Ectodermal cell (in vitro differentiated cells): Measurements from ENCODE around the gene CELA2B.
"Not testable (repeated sequence)": the region's sequence is repeated elsewhere in the genome, so short reads cannot be mapped to it uniquely, and the experiment has no call there.

Source experiments
- H3K27ac ChIP-seq: 2 replicates; pipeline ENCODE4 v1.7.0; 2013; ENCODE audit warnings: mild to moderate bottlenecking, low read depth, low read length; ENCODE audit not compliant: insufficient read depth, poor library complexity, severe bottlenecking
- H3K27me3 ChIP-seq: 2 replicates; pipeline ENCODE4 v1.7.0; 2013; ENCODE audit warnings: mild to moderate bottlenecking, low read length; ENCODE audit not compliant: insufficient read depth, control insufficient read depth, poor library complexity, severe bottlenecking
- H3K36me3 ChIP-seq: one replicate; pipeline ENCODE4 v1.7.0; 2013; ENCODE audit warnings: low read length; ENCODE audit not compliant: control insufficient read depth, insufficient read depth
- H3K4me1 ChIP-seq: one replicate; pipeline ENCODE4 v1.7.0; 2013; ENCODE audit warnings: low read length; ENCODE audit not compliant: control insufficient read depth, insufficient read depth
- H3K4me3 ChIP-seq: 2 replicates; pipeline ENCODE4 v1.7.0; 2013; ENCODE audit warnings: low read depth, low read length, control low read depth; ENCODE audit not compliant: insufficient read depth
- H3K9me3 ChIP-seq: 2 replicates; pipeline ENCODE4 v1.7.0; 2013; ENCODE audit warnings: mild to moderate bottlenecking, low read length, moderate library complexity; ENCODE audit not compliant: control insufficient read depth
- WGBS, 2 experiments: methylation state at CpG; one replicate each; pipeline ENCODE4 v1.1.7; 2013; ENCODE audit warnings: missing lambda C conversion rate in 2 of 2; 5-methylcytosine and 5-hydroxymethylcytosine counted together

The CELA2B gene

GRCh38 chr1:15466955-15467625, 8.8 kb upstream of the CELA2B start:
- 95 to 97% methylated on average over 18 to 22 of the region's 22 CpGs for WGBS, 2 experiments
- not testable (repeated sequence) for H3K4me3 ChIP-seq, H3K36me3 ChIP-seq, H3K9me3 ChIP-seq, H3K27me3 ChIP-seq, H3K27ac ChIP-seq, H3K4me1 ChIP-seq

DNA sequence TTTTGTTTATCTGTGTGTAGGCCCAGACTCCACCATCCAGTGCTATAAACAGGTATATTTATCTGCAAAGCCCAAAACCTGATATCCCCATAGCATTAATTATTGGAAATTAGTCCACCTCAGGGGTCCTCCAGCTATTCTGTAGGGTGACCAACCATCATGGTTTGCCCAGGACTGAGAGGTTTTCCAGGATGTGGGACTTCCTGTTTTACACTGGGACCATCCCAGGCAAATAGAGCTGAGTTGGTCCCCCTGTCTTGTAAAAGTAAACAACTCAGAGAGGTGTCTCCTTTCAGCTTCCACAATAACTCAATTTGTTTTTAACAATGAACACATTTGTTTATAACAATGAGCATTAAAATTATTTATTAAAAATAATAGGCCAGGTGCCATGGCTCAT, 7.8 kb upstream of the CELA2B start:
- Histone ChIP-seq H3K9me3 (no peaks in the 10 kb centered on the region), H3K4me3 (no peak overlapping the region), H3K27ac (no peak overlapping the region), H3K4me1 (no peaks in the 10 kb centered on the region), H3K27me3 (no peaks in the 10 kb centered on the region), H3K36me3 (no peaks in the 10 kb centered on the region)

DNA sequence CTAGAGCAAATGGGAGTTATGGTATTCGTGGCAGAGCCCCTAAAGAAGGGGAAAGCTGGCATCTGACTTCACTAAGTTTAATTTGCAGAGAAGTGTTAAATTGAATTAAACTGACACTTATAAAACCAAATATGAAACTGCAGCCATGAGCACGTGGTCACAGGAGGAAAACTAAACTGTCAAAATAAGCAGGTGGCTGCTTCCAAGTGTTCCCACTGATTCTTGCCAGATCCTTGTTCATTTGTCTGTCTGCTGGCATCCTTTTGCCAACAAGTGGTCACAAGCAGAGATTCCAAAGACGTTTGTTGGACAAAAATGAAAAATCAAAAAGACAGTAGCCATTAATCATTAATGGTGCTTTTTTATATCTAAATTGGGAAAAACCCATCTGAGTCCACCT, 6.5 kb upstream of the CELA2B start:
- H3K27ac ChIP-seq = no peak overlapping the region
- no peaks in the 10 kb centered on the region for H3K9me3 ChIP-seq
- 90 to 93% methylated on average over 3 of the region's 3 CpGs for WGBS, 2 experiments
- H3K4me1 ChIP-seq = no peaks in the 10 kb centered on the region
- no peak overlapping the region for H3K4me3 ChIP-seq
- H3K36me3 ChIP-seq = no peaks in the 10 kb centered on the region
- H3K27me3 ChIP-seq = no peaks in the 10 kb centered on the region

DNA sequence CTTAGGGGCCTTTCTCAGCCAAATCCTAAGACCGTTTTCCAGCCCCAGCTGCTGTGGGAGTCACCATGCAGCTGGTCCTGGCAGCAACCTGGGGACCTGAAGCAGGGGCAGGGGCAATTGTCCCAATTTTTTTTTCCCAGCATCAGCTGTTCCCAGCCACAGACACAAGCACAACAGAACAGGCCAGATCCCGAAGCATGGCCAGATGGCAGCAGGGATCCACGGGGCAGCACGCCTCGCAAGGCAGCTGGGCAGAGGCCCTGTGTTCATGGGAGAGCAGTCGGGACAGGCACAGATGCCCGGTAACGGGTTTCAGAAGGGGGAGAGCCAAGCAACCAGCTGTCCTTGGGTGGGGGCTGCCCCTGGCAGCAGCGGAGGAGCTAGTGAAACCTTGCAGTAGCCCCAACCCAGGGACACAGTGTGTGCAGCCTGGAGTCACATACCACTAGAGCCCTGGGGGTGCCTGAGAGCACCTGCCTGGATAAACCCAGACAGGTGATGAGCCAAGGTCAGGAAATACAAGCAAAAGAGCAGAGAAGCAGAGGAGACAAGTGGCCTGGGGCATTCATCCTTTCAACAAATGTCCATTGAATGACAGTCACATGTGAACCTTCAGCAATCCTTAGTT, 6.0 kb upstream of the CELA2B start:
- not testable (repeated sequence) for H3K4me1 ChIP-seq, H3K4me3 ChIP-seq, H3K27ac ChIP-seq, H3K9me3 ChIP-seq, H3K27me3 ChIP-seq, H3K36me3 ChIP-seq
- 90 to 94% methylated on average over 9 of the region's 9 CpGs for WGBS, 2 experiments

DNA sequence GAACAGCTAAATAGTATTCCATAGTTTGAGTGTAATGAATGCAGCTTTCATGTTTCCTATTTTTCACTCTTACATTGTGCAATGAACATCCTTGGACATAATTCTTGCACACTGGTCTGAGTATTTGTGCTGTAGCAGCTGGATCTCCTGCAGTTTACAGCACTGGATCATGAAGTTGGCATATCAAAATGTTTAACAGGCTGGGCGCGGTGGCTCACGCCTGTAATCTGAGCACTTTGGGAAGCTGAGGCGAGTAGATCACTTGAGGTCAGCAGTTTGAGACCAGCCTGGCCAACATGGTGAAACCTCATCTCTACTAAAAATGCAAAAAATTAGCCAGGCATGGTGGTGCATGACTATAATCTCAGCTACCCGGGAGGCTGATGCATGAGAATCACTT, 4.8 kb upstream of the CELA2B start:
- WGBS, 2 experiments = 91 to 93% methylated on average over 5 of the region's 5 CpGs
- not testable (repeated sequence) for H3K27me3 ChIP-seq, H3K9me3 ChIP-seq, H3K4me1 ChIP-seq, H3K36me3 ChIP-seq, H3K4me3 ChIP-seq, H3K27ac ChIP-seq

DNA sequence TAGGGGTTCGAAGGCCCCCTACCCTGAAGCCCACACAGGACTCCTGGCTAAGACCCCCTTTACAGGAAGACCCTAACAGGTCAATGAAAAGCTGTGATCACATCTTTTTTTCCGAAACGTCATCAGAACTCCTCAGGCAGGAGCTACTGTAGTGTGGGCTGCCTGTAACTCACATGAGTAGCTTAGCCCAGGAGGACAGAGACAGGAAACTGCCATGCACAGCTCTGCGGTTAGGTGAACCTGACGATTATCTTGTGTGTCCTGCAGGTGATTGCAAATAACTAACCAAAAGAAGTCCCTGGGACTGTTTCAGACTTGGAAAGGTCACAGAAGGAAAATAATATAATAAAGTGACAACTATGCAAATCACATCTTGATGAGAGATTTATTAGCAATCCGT, 4.2 kb upstream of the CELA2B start:
- H3K27ac ChIP-seq, H3K4me3 ChIP-seq, H3K4me1 ChIP-seq, H3K27me3 ChIP-seq, H3K36me3 ChIP-seq, H3K9me3 ChIP-seq: not testable (repeated sequence)
- 92 to 93% methylated on average over 6 of the region's 6 CpGs for WGBS, 2 experiments

GRCh38 chr1:15472587-15472986, 3.3 kb upstream of the CELA2B start:
- H3K36me3 ChIP-seq = no peaks in the 10 kb centered on the region
- no peak overlapping the region for H3K4me3 ChIP-seq
- no peaks in the 10 kb centered on the region for H3K4me1 ChIP-seq
- H3K27ac ChIP-seq = no peak overlapping the region
- H3K27me3 ChIP-seq = no peaks in the 10 kb centered on the region
- no peaks in the 10 kb centered on the region for H3K9me3 ChIP-seq
- whole genome bisulfite sequencing, 2 experiments = 90 to 93% methylated on average over 11 of the region's 11 CpGs

GRCh38 chr1:15476927-15477326, 1.0 kb downstream of the CELA2B start:
- H3K4me3 ChIP-seq = no peak overlapping the region
- no peaks in the 10 kb centered on the region for H3K9me3 ChIP-seq
- WGBS, 2 experiments = 90 to 94% methylated on average over 2 to 3 of the region's 3 CpGs
- H3K4me1 ChIP-seq = no peaks in the 10 kb centered on the region
- H3K27me3 ChIP-seq = no peaks in the 10 kb centered on the region
- no peaks in the 10 kb centered on the region for H3K36me3 ChIP-seq
- H3K27ac ChIP-seq = no peak overlapping the region

- Histone ChIP-seq H3K27ac (no peak overlapping the region), H3K4me1 (no peaks in the 10 kb centered on the region), H3K9me3 (no peaks in the 10 kb centered on the region), H3K27me3 (no peaks in the 10 kb centered on the region), H3K36me3 (no peaks in the 10 kb centered on the region), H3K4me3 (no peak overlapping the region)
- 89 to 90% methylated on average over 5 of the region's 5 CpGs for WGBS, 2 experiments
Measured at GRCh38 chr1:15477646-15478212, 1.8 kb downstream of the CELA2B start.

GRCh38 chr1:15479654-15480347, 3.9 kb downstream of the CELA2B start:
- no peaks in the 10 kb centered on the region for H3K4me1 ChIP-seq
- H3K4me3 ChIP-seq = no peak overlapping the region
- H3K27me3 ChIP-seq = no peaks in the 10 kb centered on the region
- no peak overlapping the region for H3K27ac ChIP-seq
- no peaks in the 10 kb centered on the region for H3K9me3 ChIP-seq
- 91 to 94% methylated on average over 11 of the region's 11 CpGs for WGBS, 2 experiments
- no peaks in the 10 kb centered on the region for H3K36me3 ChIP-seq
